GM23248 (cell line): ENCODE results near the gene FDX1. TPM values are rescaled to one million over a fixed set of nuclear protein-coding genes. Genes with fewer than 3 reads are reported as not detected.
A peak's percentile ranks its signal among the peaks of the same experiment; 100 is the strongest.

ENCODE experiments used
- DNase-seq: peaks from one replicate; pipeline ENCODE4 v3.0.0-alpha.2; 2015
- H2AFZ ChIP-seq: fragments of 200-600 bp; sonication (generic); 2 replicates; pipeline ENCODE4 v1.6.1; 2016; ENCODE audit warnings: antibody characterized with exemption
- H3F3A ChIP-seq: fragments of 200-600 bp; sonication (generic); 2 replicates; pipeline ENCODE4 v1.6.1; 2016; ENCODE audit warnings: mild to moderate bottlenecking, antibody characterized with exemption, mixed run types; ENCODE audit not compliant: insufficient read depth
- H3K27ac ChIP-seq: fragments of 200-600 bp; sonication (generic); 2 replicates; pipeline ENCODE4 v1.5.1; 2016; ENCODE audit warnings: mild to moderate bottlenecking
- H3K27me3 ChIP-seq: fragments of 200-600 bp; sonication (generic); replicated peaks from 2 replicates; pipeline ENCODE4 v1.6.1; 2016; ENCODE audit warnings: mild to moderate bottlenecking; ENCODE audit not compliant: insufficient read depth
- H3K36me3 ChIP-seq: fragments of 200-600 bp; sonication (generic); 2 replicates; pipeline ENCODE4 v1.6.1; 2016; ENCODE audit warnings: low read depth, mild to moderate bottlenecking
- H3K4me1 ChIP-seq: fragments of 200-600 bp; sonication (generic); 2 replicates; pipeline ENCODE4 v1.6.1; 2016; ENCODE audit warnings: mild to moderate bottlenecking; ENCODE audit not compliant: insufficient read depth
- H3K4me2 ChIP-seq: fragments of 200-600 bp; sonication (generic); one replicate; pipeline ENCODE4 v1.6.1; 2016; ENCODE audit warnings: mild to moderate bottlenecking; ENCODE audit not compliant: unreplicated experiment
- H3K4me3 ChIP-seq: fragments of 200-600 bp; sonication (generic); 2 replicates; pipeline ENCODE4 v1.5.1; 2016; ENCODE audit warnings: mild to moderate bottlenecking
- H3K79me2 ChIP-seq: fragments of 200-600 bp; sonication (generic); 2 replicates; pipeline ENCODE4 v1.6.1; 2016; ENCODE audit warnings: mild to moderate bottlenecking; ENCODE audit not compliant: insufficient read depth
- H3K9ac ChIP-seq: fragments of 200-600 bp; sonication (generic); 2 replicates; pipeline ENCODE4 v1.6.1; 2016; ENCODE audit warnings: mild to moderate bottlenecking
- H3K9me2 ChIP-seq: fragments of 200-600 bp; sonication (generic); 2 replicates; pipeline ENCODE4 v1.6.1; 2016; ENCODE audit warnings: mixed run types, mild to moderate bottlenecking, moderate library complexity; ENCODE audit not compliant: insufficient read depth
- H3K9me3 ChIP-seq: fragments of 200-600 bp; sonication (generic); one replicate; pipeline ENCODE4 v1.6.1; 2017; ENCODE audit warnings: low read depth
- H4K20me1 ChIP-seq: fragments of 200-600 bp; sonication (generic); 2 replicates; pipeline ENCODE4 v1.6.0; 2016; ENCODE audit not compliant: insufficient read depth
- EZH2 ChIP-seq: fragments of 200-600 bp; sonication (generic); IDR thresholded peaks from 2 replicates; pipeline ENCODE4 v1.6.1; 2018; ENCODE audit warnings: antibody characterized with exemption, mild to moderate bottlenecking; ENCODE audit not compliant: insufficient read depth, poor library complexity, severe bottlenecking
- EZH2phosphoT487 ChIP-seq: fragments of 200-600 bp; sonication (generic); IDR thresholded peaks from 2 replicates; pipeline ENCODE4 v1.6.1; 2018; ENCODE audit warnings: antibody characterized with exemption, moderate library complexity, mild to moderate bottlenecking, low read depth; ENCODE audit not compliant: insufficient read depth
- WGBS, 2 experiments: methylation state at CpG; one replicate each; pipeline ENCODE4 v1.1.6; 2015 to 2017; ENCODE audit warnings: low lambda C conversion rate in 2 of 2, low coverage in 1 of 2; ENCODE audit errors: missing lambda C conversion rate in 2 of 2; 5-methylcytosine and 5-hydroxymethylcytosine counted together
- in situ Hi-C: fragments of 300-500 bp; cut with MboI; formaldehyde crosslinking; loops from 2 replicates; pipeline ENCODE4 v1.15.0; 2020
- polyA plus RNA-seq: library from polyadenylated mRNA; unstranded; fragments of >200 nt; fragmentation: Nextera tagmentation; extraction: Ambion mirVana; gene quantifications from 2 replicates; pipeline ENCODE4 v1.2.1, GENCODE V29; 2016
- total RNA-seq: library from RNA; depleted of rRNA; stranded (reverse); fragments of >200 nt; shearing (Covaris generic); gene quantifications from 2 replicates; pipeline ENCODE4 v1.2.3, GENCODE V29; 2014

Gene FDX1
- total and polyA plus RNA-seq, 2 experiments from 2014 or later, result 12.2 to 16.6 TPM

GRCh38 chr11:110490886-110491285, 61.1 kb downstream of the FDX1 start:
- no peaks in the 10 kb centered on the region for H3K9me2 ChIP-seq
- H3K9me3 ChIP-seq, result no peaks in the 10 kb centered on the region
- in situ Hi-C loops, result no loop called here
- H3K79me2 ChIP-seq, result no peaks in the 10 kb centered on the region
- TF ChIP-seq EZH2phosphoT487 (no peak), EZH2 (no peak)
- peaks cover 10% of the 10 kb centered on the region for H3K4me1 ChIP-seq
- H3K36me3 ChIP-seq, result no peaks in the 10 kb centered on the region
- no peak overlapping the region for H3K27ac ChIP-seq
- peak overlapping the region; percentile 44 for H3K4me2 ChIP-seq
- no peak overlapping the region for H3K4me3 ChIP-seq
- H2AFZ ChIP-seq, result peak overlapping the region; percentile 18; the same call in 1 of the 2 replicates
- no peaks in the 10 kb centered on the region for H3F3A ChIP-seq
- 0 to 3% methylated on average over 1 of the region's 1 CpG for WGBS, 2 experiments
- no peaks in the 10 kb centered on the region for H3K27me3 ChIP-seq
- H3K9ac ChIP-seq, result no peak overlapping the region
- DNase-seq, result peak; percentile 85
- no peaks in the 10 kb centered on the region for H4K20me1 ChIP-seq

DNA sequence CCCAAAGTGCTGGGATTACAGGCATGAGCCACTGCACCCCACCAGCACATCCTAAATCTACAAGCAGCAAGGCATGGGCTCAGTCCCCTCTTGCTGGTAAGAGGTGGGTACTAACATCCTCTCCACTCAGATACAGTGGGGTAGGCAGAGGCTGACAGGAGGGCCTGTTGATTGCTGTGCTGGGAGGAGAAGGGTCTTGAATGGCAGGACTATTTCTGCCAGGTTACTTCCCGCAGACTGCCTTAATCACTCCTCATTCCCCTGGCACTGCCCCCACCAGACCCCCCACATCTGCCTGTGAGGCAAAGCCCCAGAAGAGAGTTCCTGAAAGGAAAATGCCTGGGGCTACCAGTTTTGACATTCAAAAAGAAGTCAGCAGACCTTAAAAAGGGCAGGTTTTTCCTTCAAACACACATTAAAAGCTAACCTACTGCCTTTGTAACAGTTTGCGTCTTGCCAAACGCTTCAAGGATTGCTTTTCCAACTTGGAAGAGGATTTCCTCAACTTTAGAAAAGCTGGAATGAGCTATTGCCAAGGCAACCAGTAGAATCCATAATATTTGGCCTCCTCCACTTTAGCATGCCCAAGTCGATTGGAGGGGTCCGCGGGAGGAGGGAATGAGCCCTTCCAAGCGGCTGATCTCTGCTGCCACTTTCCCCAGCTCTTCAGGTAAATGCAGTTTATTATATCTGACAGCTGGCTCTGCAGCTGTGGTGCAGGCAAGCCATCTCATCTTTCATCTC, 62.0 kb downstream of the FDX1 start:
- 47 to 55% methylated on average over 7 of the region's 7 CpGs for WGBS, 2 experiments
- Histone ChIP-seq H3K4me3 (no peak overlapping the region), H3K9ac (no peak overlapping the region), H3K79me2 (no peaks in the 10 kb centered on the region), H3K9me3 (no peaks in the 10 kb centered on the region), H2AFZ (no peak overlapping the region), H3K4me1 (peaks cover 10% of the 10 kb centered on the region), H3K4me2 (no peak overlapping the region), H3K36me3 (no peaks in the 10 kb centered on the region), H3K27me3 (no peaks in the 10 kb centered on the region), H3K27ac (no peak overlapping the region), H4K20me1 (no peaks in the 10 kb centered on the region), H3F3A (no peaks in the 10 kb centered on the region), H3K9me2 (no peaks in the 10 kb centered on the region)
- no peak for DNase-seq
- no peak for TF ChIP-seq EZH2
- TF ChIP-seq EZH2phosphoT487, result no peak
- in situ Hi-C loops, result no loop called here

DNA sequence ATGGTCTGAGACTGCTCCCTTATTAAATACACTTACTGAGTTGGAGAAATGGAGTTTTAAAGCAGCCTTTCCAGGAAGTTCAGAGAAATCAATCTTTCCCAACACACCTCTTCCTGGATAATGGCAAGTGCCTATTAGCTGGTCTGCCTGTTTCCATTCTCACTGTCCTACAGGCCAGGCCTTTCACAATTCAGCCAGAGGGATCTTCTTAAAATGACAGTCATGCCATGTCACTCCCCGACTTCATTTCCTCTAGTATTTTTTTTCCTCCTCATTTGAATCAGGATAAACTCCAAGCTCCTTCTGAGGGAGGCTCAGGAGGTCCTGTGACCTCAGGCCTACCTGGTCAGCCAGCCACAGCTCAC, 62.6 kb downstream of the FDX1 start:
- TF ChIP-seq EZH2 (no peak), EZH2phosphoT487 (no peak)
- no peak overlapping the region for H2AFZ ChIP-seq
- in situ Hi-C loops, result no loop called here

GRCh38 chr11:110493346-110493745, 63.6 kb downstream of the FDX1 start:
- in situ Hi-C loops, result no loop called here
- H3K9ac ChIP-seq, result no peak overlapping the region
- 90 to 92% methylated on average over 2 of the region's 2 CpGs for WGBS, 2 experiments
- H3K36me3 ChIP-seq, result no peaks in the 10 kb centered on the region
- no peaks in the 10 kb centered on the region for H4K20me1 ChIP-seq
- DNase-seq, result no peak
- H3F3A ChIP-seq, result no peaks in the 10 kb centered on the region
- H3K9me3 ChIP-seq, result no peaks in the 10 kb centered on the region
- peaks cover 10% of the 10 kb centered on the region for H3K4me1 ChIP-seq
- H3K27ac ChIP-seq, result no peak overlapping the region
- no peak overlapping the region for H3K4me3 ChIP-seq
- no peaks in the 10 kb centered on the region for H3K79me2 ChIP-seq
- H3K9me2 ChIP-seq, result no peaks in the 10 kb centered on the region
- H3K4me2 ChIP-seq, result no peak overlapping the region
- no peaks in the 10 kb centered on the region for H3K27me3 ChIP-seq
- no peak overlapping the region for H2AFZ ChIP-seq
- TF ChIP-seq EZH2 (no peak), EZH2phosphoT487 (no peak)

More for the DNA sequence above, 62.6 kb downstream of the FDX1 start:
- 48 to 71% methylated on average over 1 of the region's 1 CpG for WGBS, 2 experiments
- Histone ChIP-seq H3K4me3 (no peak overlapping the region), H3K4me1 (peaks cover 10% of the 10 kb centered on the region), H4K20me1 (no peaks in the 10 kb centered on the region), H3F3A (no peaks in the 10 kb centered on the region), H3K27ac (no peak overlapping the region), H3K36me3 (no peaks in the 10 kb centered on the region), H3K9me3 (no peaks in the 10 kb centered on the region), H3K9me2 (no peaks in the 10 kb centered on the region), H3K9ac (no peak overlapping the region), H3K4me2 (no peak overlapping the region), H3K79me2 (no peaks in the 10 kb centered on the region), H3K27me3 (no peaks in the 10 kb centered on the region)
- DNase-seq, result no peak
